Loucy (cell line): ENCODE results near the gene SRGAP2C.
"Not testable (repeated sequence)": the region's sequence is repeated elsewhere in the genome, so short reads cannot be mapped to it uniquely, and the experiment has no call there.

Experiments used
- H2AFZ ChIP-seq: fragments of 200-600 bp; sonication (generic); 2 replicates; pipeline ENCODE4 v1.6.0; 2016; ENCODE audit warnings: antibody characterized with exemption, mild to moderate bottlenecking, low read length, moderate library complexity
- H3F3A ChIP-seq: fragments of 200-600 bp; 2 replicates; pipeline ENCODE4 v1.6.0; 2016; ENCODE audit warnings: antibody characterized with exemption, low read depth, mild to moderate bottlenecking
- H3K27me3 ChIP-seq: fragments of 200-600 bp; sonication (generic); 2 replicates; pipeline ENCODE4 v1.6.1; 2014; ENCODE audit warnings: low read length, mild to moderate bottlenecking; ENCODE audit not compliant: insufficient read depth, poor library complexity, severe bottlenecking
- H3K36me3 ChIP-seq: fragments of 200-600 bp; sonication (generic); 2 replicates; pipeline ENCODE4 v1.6.1; 2016; ENCODE audit warnings: low read length; ENCODE audit not compliant: insufficient read depth
- H3K4me1 ChIP-seq: fragments of 200-600 bp; sonication (generic); 2 replicates; pipeline ENCODE4 v1.5.1; 2014; ENCODE audit warnings: low read length, mild to moderate bottlenecking; ENCODE audit not compliant: insufficient read depth, poor library complexity, severe bottlenecking
- H3K4me2 ChIP-seq: fragments of 200-600 bp; sonication (generic); 2 replicates; pipeline ENCODE4 v1.6.0; 2014; ENCODE audit warnings: antibody characterized with exemption, low read length, low read depth, mild to moderate bottlenecking; ENCODE audit not compliant: poor library complexity, severe bottlenecking
- H3K4me3 ChIP-seq: fragments of 200-600 bp; sonication (generic); 2 replicates; pipeline ENCODE4 v1.5.1; 2014; ENCODE audit warnings: low read length, mild to moderate bottlenecking, mixed read lengths; ENCODE audit not compliant: poor library complexity, severe bottlenecking
- H3K79me2 ChIP-seq: fragments of 200-600 bp; sonication (generic); 2 replicates; pipeline ENCODE4 v1.6.1; 2014; ENCODE audit warnings: low read length; ENCODE audit not compliant: insufficient read depth
- H3K9ac ChIP-seq: fragments of 200-600 bp; sonication (generic); 2 replicates; pipeline ENCODE4 v1.6.0; 2014; ENCODE audit warnings: mild to moderate bottlenecking, low read depth, low read length, moderate library complexity; ENCODE audit not compliant: poor library complexity, severe bottlenecking
- H3K9me2 ChIP-seq: fragments of 200-600 bp; sonication (generic); replicated peaks from 2 replicates; pipeline ENCODE4 v1.6.1; 2016; ENCODE audit warnings: low read depth, low read length, mixed read lengths
- H3K9me3 ChIP-seq: fragments of 200-600 bp; sonication (generic); 2 replicates; pipeline ENCODE4 v1.6.1; 2014; ENCODE audit warnings: mild to moderate bottlenecking, antibody characterized with exemption, low read length, low read depth; ENCODE audit not compliant: insufficient read depth
- H4K20me1 ChIP-seq: fragments of 200-600 bp; sonication (generic); 2 replicates; pipeline ENCODE4 v1.6.0; 2014; ENCODE audit warnings: antibody characterized with exemption, low read length, mild to moderate bottlenecking; ENCODE audit not compliant: insufficient read depth, poor library complexity, severe bottlenecking

SRGAP2C gene

DNA sequence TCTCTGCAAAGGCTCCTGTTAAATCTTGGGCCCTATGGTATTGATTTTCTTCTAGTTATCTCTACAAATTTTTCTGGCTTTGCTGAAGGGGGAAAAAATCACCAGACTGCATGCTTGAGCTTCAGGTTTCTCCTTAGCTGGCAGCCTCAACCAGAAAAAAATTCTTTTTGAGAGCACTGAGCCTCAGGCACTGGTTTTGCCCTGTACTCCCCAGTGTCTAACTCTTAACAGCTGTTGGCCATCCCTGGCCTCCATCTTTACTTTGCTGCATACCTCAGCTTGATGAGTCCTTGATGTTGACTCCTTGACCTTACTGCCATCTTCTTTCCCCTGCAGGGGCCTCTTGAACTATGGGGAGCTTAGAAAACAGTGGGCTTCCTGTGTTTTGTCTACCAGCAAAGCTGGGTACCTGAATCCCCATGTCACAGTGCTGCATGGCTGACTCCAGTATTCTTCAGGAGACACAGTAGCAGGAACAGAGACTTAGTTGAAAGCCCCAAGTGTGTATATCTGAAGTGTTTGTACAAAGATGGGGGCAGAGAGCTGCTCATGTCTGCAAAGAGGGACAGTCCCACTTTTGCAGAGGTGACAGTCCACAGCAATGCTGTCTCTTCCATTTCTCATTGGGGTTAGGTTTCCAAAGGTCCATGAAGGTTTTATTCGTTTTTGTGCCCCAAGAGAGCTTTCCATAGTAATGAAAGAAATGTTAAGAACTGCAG, 31.1 kb downstream of the SRGAP2C start:
- H3K4me2 ChIP-seq, result not testable (repeated sequence)

DNA sequence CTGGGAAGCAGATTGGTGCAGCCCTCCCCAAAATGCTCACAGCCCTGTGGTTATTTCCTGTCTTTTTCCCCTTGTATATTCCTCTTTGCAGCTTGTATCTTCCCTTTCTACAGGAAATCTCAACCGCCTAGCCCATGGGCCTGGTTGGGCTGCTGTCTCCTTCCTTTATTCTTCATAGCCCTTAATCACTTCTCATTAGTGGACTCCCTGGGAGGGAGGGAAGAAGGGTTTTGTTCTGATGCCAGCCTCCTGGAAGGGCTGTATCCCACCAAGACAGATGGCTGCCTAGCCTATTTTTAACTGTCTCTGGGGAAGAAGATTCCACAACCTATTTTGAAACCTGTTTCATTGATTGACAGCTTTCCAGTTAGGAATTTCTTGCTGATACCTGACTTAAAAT, 31.9 kb downstream of the SRGAP2C start:
- H3K36me3 ChIP-seq, H3K4me1 ChIP-seq, H3K79me2 ChIP-seq, H3K9me3 ChIP-seq, H3K27me3 ChIP-seq, H3K9me2 ChIP-seq, H3K4me3 ChIP-seq, H3K4me2 ChIP-seq, H3F3A ChIP-seq, H2AFZ ChIP-seq, H3K9ac ChIP-seq, H4K20me1 ChIP-seq: not testable (repeated sequence)

More for the DNA sequence above, 31.1 kb downstream of the SRGAP2C start:
- H3K27me3 ChIP-seq, H3K79me2 ChIP-seq, H3K4me1 ChIP-seq, H2AFZ ChIP-seq, H3K9me2 ChIP-seq, H3K36me3 ChIP-seq, H3K4me3 ChIP-seq, H3K9ac ChIP-seq, H4K20me1 ChIP-seq, H3F3A ChIP-seq, H3K9me3 ChIP-seq: not testable (repeated sequence)

- not testable (repeated sequence) for H3K9ac ChIP-seq, H3K27me3 ChIP-seq, H3K79me2 ChIP-seq, H2AFZ ChIP-seq, H3K9me2 ChIP-seq, H3F3A ChIP-seq, H4K20me1 ChIP-seq, H3K36me3 ChIP-seq, H3K9me3 ChIP-seq, H3K4me1 ChIP-seq, H3K4me3 ChIP-seq, H3K4me2 ChIP-seq
Measured at GRCh38 chr1:121221770-121222169, 37.0 kb downstream of the SRGAP2C start.

DNA sequence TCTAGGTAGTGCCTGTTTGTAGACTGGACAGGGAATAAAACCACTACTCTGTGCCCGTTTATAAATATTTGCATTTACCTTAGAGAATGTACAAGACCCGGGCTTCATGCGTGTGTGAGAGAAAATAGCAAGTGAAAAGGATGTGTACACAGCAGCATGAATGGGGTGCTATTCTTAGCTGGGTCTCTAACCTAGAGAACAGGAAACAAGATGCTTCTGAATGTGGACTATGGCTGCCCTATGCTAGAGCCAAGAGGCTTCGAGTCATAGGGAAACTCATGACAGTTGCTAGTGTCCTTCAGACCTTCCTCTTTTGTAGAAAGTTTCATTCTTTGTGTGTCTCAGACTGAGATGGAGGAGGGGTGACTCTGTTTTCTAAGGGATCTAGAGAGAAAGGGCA, 39.9 kb downstream of the SRGAP2C start:
- H3K27me3 ChIP-seq, H3K9ac ChIP-seq, H3K9me2 ChIP-seq, H4K20me1 ChIP-seq, H3K4me1 ChIP-seq, H3K4me2 ChIP-seq, H3K9me3 ChIP-seq, H3F3A ChIP-seq, H3K36me3 ChIP-seq, H3K4me3 ChIP-seq, H3K79me2 ChIP-seq, H2AFZ ChIP-seq: not testable (repeated sequence)

GRCh38 chr1:121226295-121226904, 41.6 kb downstream of the SRGAP2C start:
- H2AFZ ChIP-seq, H3K9ac ChIP-seq, H3F3A ChIP-seq, H3K9me3 ChIP-seq, H3K79me2 ChIP-seq, H4K20me1 ChIP-seq, H3K9me2 ChIP-seq, H3K4me1 ChIP-seq, H3K36me3 ChIP-seq, H3K4me3 ChIP-seq, H3K27me3 ChIP-seq, H3K4me2 ChIP-seq: not testable (repeated sequence)

DNA sequence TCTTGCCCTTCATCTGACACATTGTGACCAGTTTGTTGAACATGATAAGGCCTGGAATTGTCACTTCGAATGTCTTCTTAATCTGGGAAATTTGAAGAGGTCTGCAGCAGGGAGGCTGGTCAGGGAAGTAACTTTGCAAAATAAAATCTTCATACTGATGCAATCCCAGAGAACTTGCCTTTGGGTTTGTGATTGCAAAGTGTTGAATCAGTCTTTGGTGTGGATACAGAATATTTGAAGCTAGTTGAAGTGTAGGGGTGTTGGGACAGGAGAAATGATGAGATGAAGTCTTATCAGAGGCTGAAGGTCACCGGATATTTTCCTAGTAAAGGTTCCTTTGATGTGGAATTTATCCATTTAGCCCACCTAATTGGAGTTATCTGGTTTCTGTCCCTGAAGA, 42.1 kb downstream of the SRGAP2C start:
- H3K9ac ChIP-seq, H3K4me2 ChIP-seq, H3K9me2 ChIP-seq, H3K36me3 ChIP-seq, H3K4me3 ChIP-seq, H2AFZ ChIP-seq, H3K79me2 ChIP-seq, H3K27me3 ChIP-seq, H3K4me1 ChIP-seq, H3K9me3 ChIP-seq, H4K20me1 ChIP-seq, H3F3A ChIP-seq: not testable (repeated sequence)

DNA sequence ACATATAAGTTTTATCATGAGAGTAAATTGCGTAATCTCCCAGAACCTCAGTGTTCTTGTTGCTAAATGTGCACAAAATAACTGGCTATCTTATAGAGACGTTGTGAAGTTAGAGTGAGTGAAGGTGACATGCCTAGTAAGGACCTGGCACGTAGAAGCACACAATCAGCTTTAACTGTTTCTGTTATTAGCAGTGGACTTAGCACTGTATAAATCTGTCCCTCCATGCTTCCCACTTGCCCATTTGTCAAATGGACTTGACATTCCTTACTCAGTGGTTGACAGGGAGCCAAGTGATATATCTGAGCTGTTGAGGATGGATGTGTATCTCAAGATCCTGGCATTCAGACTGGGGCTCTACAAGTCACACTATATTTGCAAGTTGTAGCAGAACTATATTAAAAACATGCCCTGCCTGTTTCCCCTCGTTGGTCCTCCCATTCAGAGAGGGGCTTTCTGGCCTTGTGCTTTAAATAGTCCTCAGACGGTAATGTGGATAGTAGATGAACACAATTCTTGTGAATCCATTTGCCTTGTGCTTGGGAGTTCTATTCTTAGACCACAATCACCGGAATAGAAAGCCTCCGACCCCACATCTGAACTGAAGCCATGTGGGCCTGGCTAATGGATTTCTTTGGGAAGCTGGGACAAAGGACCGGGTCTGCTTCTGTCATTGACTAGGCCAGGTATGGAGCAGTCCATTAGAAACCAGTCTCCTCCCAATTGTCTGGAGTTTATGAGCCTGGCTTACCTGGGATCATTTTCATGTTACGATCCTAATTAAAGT, 43.0 kb downstream of the SRGAP2C start:
- H3K4me1 ChIP-seq, H2AFZ ChIP-seq, H3K9me3 ChIP-seq: not testable (repeated sequence)

More for the DNA sequence above, 43.0 kb downstream of the SRGAP2C start:
- H3K79me2 ChIP-seq, H3K9me2 ChIP-seq, H3K4me2 ChIP-seq, H3K9ac ChIP-seq, H4K20me1 ChIP-seq, H3K4me3 ChIP-seq, H3K36me3 ChIP-seq, H3F3A ChIP-seq, H3K27me3 ChIP-seq: not testable (repeated sequence)
